GM19023 (cell line): ENCODE results near the gene UBE2E1.
"Not testable (repeated sequence)": the region's sequence is repeated elsewhere in the genome, so short reads cannot be mapped to it uniquely, and the experiment has no call there.

Source experiments
- ATAC-seq: cut with Tn5 transposase; IDR thresholded peaks from one replicate; pipeline ENCODE4 v1.9.1; 2021; ENCODE audit warnings: mild to moderate bottlenecking, moderate library complexity; ENCODE audit not compliant: unreplicated experiment

Gene UBE2E1

GRCh38 chr3:23876923-23877322 is 71.2 kb downstream of the UBE2E1 start:
- ATAC-seq = no peak

GRCh38 chr3:23877329-23877980 is 71.7 kb downstream of the UBE2E1 start:
- no peak for ATAC-seq

- ATAC-seq = no peak
Measured at GRCh38 chr3:23879485-23879884, 73.7 kb downstream of the UBE2E1 start.

DNA sequence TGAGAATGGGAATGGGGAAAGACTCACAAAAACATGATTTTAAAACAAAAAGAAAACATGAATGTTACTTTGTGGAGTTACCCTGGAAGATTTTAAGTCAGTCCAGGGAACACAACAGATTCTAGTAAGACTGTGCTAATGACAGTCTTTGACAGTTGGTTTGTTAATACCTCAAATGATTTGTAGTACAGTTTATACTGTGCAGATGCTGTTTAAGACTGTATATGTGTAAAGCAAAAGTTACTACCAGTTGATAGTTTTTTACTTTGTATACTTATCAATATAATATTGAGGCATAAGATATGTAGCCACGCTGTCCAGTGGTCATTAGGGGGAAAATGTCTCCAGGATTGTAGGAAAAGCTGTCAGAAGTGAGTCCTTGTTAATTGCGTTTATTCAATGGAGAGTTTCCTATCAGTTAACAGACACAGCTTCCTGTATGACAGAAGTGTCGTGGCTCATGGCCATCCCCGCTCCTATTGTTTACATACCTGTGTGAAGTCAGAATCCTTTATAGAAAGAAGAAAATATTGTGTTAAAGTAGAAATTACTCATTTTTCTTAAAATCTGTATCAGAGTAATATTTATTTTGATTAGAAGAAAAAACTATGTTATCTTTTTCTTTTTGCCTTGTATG is 75.1 kb downstream of the UBE2E1 start:
- no peak for ATAC-seq

- ATAC-seq = not testable (repeated sequence)
Measured at GRCh38 chr3:23881993-23882392, 76.2 kb downstream of the UBE2E1 start.

GRCh38 chr3:23882487-23882918 is 76.7 kb downstream of the UBE2E1 start:
- ATAC-seq = no peak

DNA sequence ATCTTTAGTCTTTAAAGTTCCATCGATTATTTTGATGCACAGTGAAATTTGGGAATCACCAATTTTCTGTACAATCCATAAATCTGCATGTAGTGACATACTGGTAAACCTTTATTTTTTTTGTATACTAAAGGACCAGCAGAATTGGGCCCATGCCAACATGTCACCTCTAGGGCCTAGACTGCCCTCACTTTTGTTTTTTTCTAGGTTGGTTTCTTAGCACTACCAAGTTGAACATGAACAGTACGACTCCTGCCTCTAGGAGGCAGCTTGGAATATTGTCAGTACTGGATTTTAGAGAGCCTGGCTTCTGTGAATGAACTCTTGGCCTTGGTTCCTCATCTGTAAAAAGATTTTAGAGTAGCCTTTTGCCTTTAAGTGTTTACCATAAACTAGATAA is 78.7 kb downstream of the UBE2E1 start:
- no peak for ATAC-seq

DNA sequence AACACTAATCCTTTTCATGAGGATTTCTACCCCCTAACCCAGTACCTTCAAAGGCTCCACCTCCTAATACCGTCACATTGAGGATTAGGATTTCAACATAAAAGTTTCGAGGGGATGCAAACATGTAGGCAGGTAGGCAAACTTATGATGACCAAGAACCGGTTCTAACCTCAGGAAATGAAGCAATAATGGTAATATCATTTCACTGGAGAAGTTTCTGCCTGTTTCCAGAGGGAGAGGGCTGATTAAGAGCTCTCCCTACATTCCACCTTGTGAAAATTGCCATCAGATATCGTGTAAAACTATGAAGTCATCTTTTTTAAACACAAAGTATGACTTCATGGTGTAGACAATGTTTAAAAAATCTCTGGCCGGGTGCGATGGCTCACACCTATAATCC is 79.5 kb downstream of the UBE2E1 start:
- ATAC-seq = no peak

- ATAC-seq = no peak
Measured at GRCh38 chr3:23886311-23886710, 80.6 kb downstream of the UBE2E1 start.

- no peak for ATAC-seq
Measured at GRCh38 chr3:23888617-23889228, 83.0 kb downstream of the UBE2E1 start.

- ATAC-seq = no peak
Measured at GRCh38 chr3:23889386-23889785, 83.6 kb downstream of the UBE2E1 start.

GRCh38 chr3:23889950-23890349 is 84.2 kb downstream of the UBE2E1 start:
- ATAC-seq = no peak

DNA sequence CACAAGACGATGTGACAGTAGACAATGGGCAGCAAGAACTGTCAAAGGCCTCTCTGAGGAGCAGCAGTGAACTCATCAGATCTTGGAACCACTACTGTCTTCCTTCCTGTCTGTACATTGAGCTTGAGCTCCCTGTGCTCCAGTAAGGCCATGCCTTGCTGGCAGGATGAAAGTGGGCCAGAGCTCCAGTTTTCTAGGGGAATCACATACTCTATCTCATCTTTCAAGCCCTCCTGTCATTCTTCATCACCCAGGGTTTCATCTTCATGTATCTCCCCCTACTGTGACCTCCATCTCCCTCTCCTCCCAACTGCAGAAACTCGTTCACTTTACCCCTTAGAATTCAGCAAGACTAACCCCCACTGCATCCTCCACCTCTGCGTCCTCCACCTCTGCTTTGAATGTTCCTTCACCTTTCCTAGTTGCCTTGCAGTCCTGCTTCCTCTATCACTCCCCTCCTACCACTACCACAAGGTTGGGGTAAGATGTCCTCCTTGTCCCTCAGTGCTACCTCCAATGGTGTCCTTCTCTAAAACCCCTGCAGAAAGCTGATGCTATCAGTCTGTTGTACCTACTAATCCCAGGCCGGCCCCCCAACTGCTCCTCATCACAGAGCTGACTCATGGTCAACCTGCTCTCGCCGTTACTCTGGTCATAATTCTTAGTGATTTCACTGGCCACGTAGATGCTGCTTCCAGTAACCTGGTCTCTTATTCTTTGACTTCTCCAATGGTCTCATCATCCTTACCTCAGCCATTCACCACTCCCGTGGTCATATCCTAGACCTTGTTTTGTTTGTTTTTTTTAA is 88.7 kb downstream of the UBE2E1 start:
- ATAC-seq = no peak

DNA sequence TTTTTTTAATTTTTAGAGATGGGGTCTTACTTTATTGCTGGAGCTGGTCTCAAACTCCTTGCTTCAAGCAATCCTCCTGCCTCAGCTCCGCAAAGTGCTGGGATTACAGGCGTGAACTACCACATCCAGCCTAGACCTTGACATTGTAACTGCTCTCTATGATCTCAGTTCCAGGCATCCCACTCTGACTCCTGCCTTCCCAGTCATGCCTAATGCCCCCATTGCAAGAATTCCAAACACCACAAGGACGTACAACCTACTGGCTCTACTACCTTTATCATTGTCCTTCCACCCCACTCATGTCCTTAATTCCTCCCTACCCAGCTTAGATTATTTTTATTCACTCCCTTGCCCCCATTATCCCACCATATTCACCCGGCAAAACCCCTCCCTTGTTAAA is 89.4 kb downstream of the UBE2E1 start:
- no peak for ATAC-seq

GRCh38 chr3:23900744-23901143 is 95.0 kb downstream of the UBE2E1 start:
- no peak for ATAC-seq

DNA sequence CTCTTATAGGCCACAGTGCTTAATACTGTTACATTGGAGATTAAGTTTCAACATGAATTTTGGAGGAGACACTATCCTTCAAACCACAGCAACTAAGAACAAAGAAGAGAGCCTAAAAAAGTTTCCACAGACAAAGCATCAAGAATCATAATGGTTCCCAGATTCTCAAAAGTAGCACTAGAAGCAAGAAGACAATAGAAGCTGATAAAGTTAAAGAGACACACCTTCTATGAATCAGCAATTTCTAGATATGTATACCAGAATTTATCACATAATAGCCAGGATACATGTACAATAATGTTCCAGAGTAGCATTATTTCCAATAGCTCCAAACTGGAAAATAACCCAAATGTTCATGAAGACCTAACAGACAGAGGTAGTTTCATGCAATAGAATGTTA is 98.8 kb downstream of the UBE2E1 start:
- no peak for ATAC-seq

- ATAC-seq = no peak
Measured at GRCh38 chr3:23909341-23909740, 103.6 kb downstream of the UBE2E1 start.

DNA sequence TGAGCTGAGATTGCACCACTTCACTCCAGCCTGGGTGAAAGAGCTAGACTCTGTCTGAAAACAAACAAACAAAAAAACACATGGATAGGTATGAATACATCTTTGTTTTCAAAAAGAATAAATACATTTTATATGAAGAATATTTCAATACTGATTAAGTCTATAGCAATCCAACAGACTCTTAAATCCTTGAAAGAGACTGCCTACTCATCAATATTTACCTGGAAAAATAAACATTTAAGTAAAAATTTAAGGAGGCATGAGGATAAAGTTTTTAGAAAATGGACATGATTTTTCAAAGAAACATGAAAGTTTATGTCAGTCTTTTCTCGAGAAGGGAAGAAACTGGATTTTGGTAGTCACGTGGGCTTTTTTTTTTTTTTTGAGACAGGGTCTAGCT is 105.6 kb downstream of the UBE2E1 start:
- no peak for ATAC-seq

DNA sequence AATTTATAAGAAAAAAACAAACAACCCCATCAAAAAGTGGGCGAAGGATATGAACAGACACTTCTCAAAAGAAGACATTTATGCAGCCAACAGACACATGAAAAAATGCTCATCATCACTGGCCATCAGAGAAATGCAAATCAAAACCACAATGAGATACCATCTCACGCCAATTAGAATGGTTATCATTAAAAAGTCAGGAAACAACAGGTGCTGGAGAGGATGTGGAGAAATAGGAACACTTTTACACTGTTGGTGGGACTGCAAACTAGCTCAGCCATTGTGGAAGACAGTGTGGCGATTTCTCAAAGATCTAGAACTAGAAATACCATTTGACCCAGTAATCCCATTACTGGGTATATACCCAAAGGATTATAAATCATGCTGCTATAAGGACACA is 106.6 kb downstream of the UBE2E1 start:
- not testable (repeated sequence) for ATAC-seq

- ATAC-seq = no peak
Measured at GRCh38 chr3:23913182-23913581, 107.4 kb downstream of the UBE2E1 start.

- no peak for ATAC-seq
Measured at GRCh38 chr3:23913873-23914743, 108.4 kb downstream of the UBE2E1 start.
